Activated naive CD4-positive, alpha-beta T cell treated with anti-CD3 and anti-CD28 coated beads for 36 hours (primary cell): Measurements from ENCODE around the gene SERTAD3. TPM values are rescaled to one million over a fixed set of nuclear protein-coding genes. Genes with fewer than 3 reads are reported as not detected.
"Not testable (repeated sequence)": the region's sequence is repeated elsewhere in the genome, so short reads cannot be mapped to it uniquely, and the experiment has no call there.

Experiments used
- CTCF ChIA-PET: fragments of 350-600 bp; sonication (Branson Sonifier 250); formaldehyde crosslinking; loops from one replicate; lab custom pipeline; 2021; ENCODE audit warnings: antibody characterized with exemption; lab: Charles Lee
- DNase-seq: peaks from one replicate; pipeline ENCODE4 v3.0.0-alpha.2; 2020
- H3K27ac Mint-ChIP-seq: one replicate; pipeline ENCODE4 v1.8.0; 2021; ENCODE audit warnings: mild to moderate bottlenecking, mixed read lengths
- H3K27me3 Mint-ChIP-seq: one replicate; pipeline ENCODE4 v1.8.0; 2021; ENCODE audit warnings: low read depth, mixed read lengths
- H3K36me3 Mint-ChIP-seq: one replicate; pipeline ENCODE4 v1.8.0; 2021; ENCODE audit warnings: low read depth, mixed read lengths
- H3K4me1 Mint-ChIP-seq: one replicate; pipeline ENCODE4 v1.8.0; 2021; ENCODE audit warnings: low read depth, mixed read lengths
- H3K4me3 Mint-ChIP-seq: one replicate; pipeline ENCODE4 v1.8.0; 2021; ENCODE audit warnings: mild to moderate bottlenecking, moderate library complexity, mixed read lengths
- H3K9me3 Mint-ChIP-seq: one replicate; pipeline ENCODE4 v1.8.0; 2021; ENCODE audit warnings: mixed read lengths
- intact Hi-C: fragments of 100-400 bp; cut with micrococcal nuclease; formaldehyde crosslinking; loops from one replicate; pipeline ENCODE4 v1.15.1; 2023
- total RNA-seq, 2 experiments: library from RNA; stranded (reverse); gene quantifications; one replicate each; pipeline ENCODE4 v1.2.3, GENCODE V29; 2021

The SERTAD3 gene
- total RNA-seq, 2 experiments from 2014 or later: 3.8 to 7.3 TPM

- Mint-ChIP-seq H3K9me3 (no peaks in the 10 kb centered on the region), H3K27ac (peak overlapping the region; percentile 1), H3K4me3 (peak overlapping the region; percentile 78), H3K36me3 (peaks cover 4% of the 10 kb centered on the region), H3K4me1 (peaks cover 26% of the 10 kb centered on the region), H3K27me3 (peaks cover 10% of the 10 kb centered on the region)
- CTCF ChIA-PET: interaction anchor here (0.5 to 2.6 kb wide), 10 partner anchors 11 to 168 kb away, joined by 3 to 13 read pairs (median 6); no protein-coding TSS in a partner anchor
- intact Hi-C loops: loop anchor here (1.0 to 10.0 kb wide), 4 partner anchors 45 to 322 kb away; partner anchors contain the start of genes C19orf47, COQ8B and PLD3
- DNase-seq: peak; percentile 84
Measured at GRCh38 chr19:40466219-40466984, 22.3 kb upstream of the SERTAD3 start.

- Mint-ChIP-seq H3K4me3 (peak within 1 kb of the TSS; percentile 78), H3K36me3 (peaks cover 4% of the 10 kb centered on the region), H3K27ac (peak within 1 kb of the TSS; percentile 50), H3K9me3 (no peaks in the 10 kb centered on the region), H3K27me3 (peaks cover 10% of the 10 kb centered on the region), H3K4me1 (peaks cover 26% of the 10 kb centered on the region)
- CTCF ChIA-PET: interaction anchor here (0.5 to 2.6 kb wide), 18 partner anchors 10 to 175 kb away, joined by 3 to 13 read pairs (median 5); no protein-coding TSS in a partner anchor
- DNase-seq: peak; percentile 100
- intact Hi-C loops: loop anchor here (1.0 to 10.0 kb wide), 12 partner anchors 11 to 321 kb away; partner anchors contain the start of genes AKT2, C19orf47, COQ8B and PLD3
Measured at GRCh38 chr19:40465557-40466218, 21.6 kb upstream of the SERTAD3 start, which contains the start of gene BLVRB. Gene BLVRB (minus strand): TSS chr19:40465745. CDS start chr19:40465688, 57 bp downstream.

GRCh38 chr19:40465025-40465556 is 21.0 kb upstream of the SERTAD3 start:
- intact Hi-C loops: loop anchor here (1.0 to 10.0 kb wide), 9 partner anchors 11 to 320 kb away; partner anchors contain the start of genes AKT2 and SERTAD1
- Mint-ChIP-seq H3K9me3 (no peaks in the 10 kb centered on the region), H3K4me1 (peaks cover 26% of the 10 kb centered on the region), H3K27me3 (peaks cover 10% of the 10 kb centered on the region), H3K4me3 (peak overlapping the region; percentile 78), H3K27ac (peak overlapping the region; percentile 50), H3K36me3 (peaks cover 4% of the 10 kb centered on the region)
- DNase-seq: peak; percentile 61
- CTCF ChIA-PET: interaction anchor here (0.6 to 2.6 kb wide), 24 partner anchors 10 to 174 kb away, joined by 3 to 13 read pairs (median 5); partner anchors contain the start of gene SERTAD3

- intact Hi-C loops: loop anchor here (1.0 to 10.0 kb wide), 9 partner anchors 12 to 320 kb away; partner anchors contain the start of genes AKT2 and SERTAD1
- CTCF ChIA-PET: interaction anchor here (0.6 to 2.6 kb wide), 38 partner anchors 9 to 713 kb away, joined by 3 to 13 read pairs (median 4); partner anchors contain the start of genes SERTAD1 and SERTAD3
- peak; percentile 88 for DNase-seq
- Mint-ChIP-seq H3K27ac (peak overlapping the region; percentile 50), H3K4me3 (peak overlapping the region; percentile 78), H3K27me3 (peaks cover 10% of the 10 kb centered on the region), H3K36me3 (peaks cover 4% of the 10 kb centered on the region), H3K9me3 (no peaks in the 10 kb centered on the region), H3K4me1 (peaks cover 26% of the 10 kb centered on the region)
Measured at GRCh38 chr19:40464059-40465024, 20.2 kb upstream of the SERTAD3 start.

- H3K27ac Mint-ChIP-seq, H3K9me3 Mint-ChIP-seq, H3K4me3 Mint-ChIP-seq, DNase-seq, H3K36me3 Mint-ChIP-seq, H3K27me3 Mint-ChIP-seq: not testable (repeated sequence)
- intact Hi-C loops: loop anchor here (2.0 to 10.0 kb wide), 2 partner anchors 65 to 319 kb away; no protein-coding TSS in a partner anchor
- CTCF ChIA-PET: interaction anchor here (0.6 to 2.6 kb wide), 35 partner anchors 8 to 712 kb away, joined by 3 to 13 read pairs (median 4); partner anchors contain the start of genes SERTAD1 and SERTAD3
- H3K4me1 Mint-ChIP-seq: peaks cover 26% of the 10 kb centered on the region
Measured at GRCh38 chr19:40463587-40464037, 19.5 kb upstream of the SERTAD3 start.

GRCh38 chr19:40461669-40462221 is 17.6 kb upstream of the SERTAD3 start:
- Mint-ChIP-seq H3K9me3 (no peaks in the 10 kb centered on the region), H3K27ac (no peak overlapping the region), H3K27me3 (peaks cover 6% of the 10 kb centered on the region), H3K4me3 (no peak overlapping the region), H3K4me1 (peaks cover 26% of the 10 kb centered on the region), H3K36me3 (peaks cover 4% of the 10 kb centered on the region)
- CTCF ChIA-PET: no interaction called here
- no peak for DNase-seq
- intact Hi-C loops: loop anchor here (10.0 kb wide), 1 partner anchor 317 kb away; no protein-coding TSS in a partner anchor

GRCh38 chr19:40460185-40460584 is 16.1 kb upstream of the SERTAD3 start:
- intact Hi-C loops: loop anchor here (10.0 kb wide), 1 partner anchor 315 kb away; no protein-coding TSS in a partner anchor
- no peaks in the 10 kb centered on the region for H3K27me3 Mint-ChIP-seq
- CTCF ChIA-PET: no interaction called here

GRCh38 chr19:40458597-40458974 is 14.5 kb upstream of the SERTAD3 start:
- H3K27me3 Mint-ChIP-seq: no peaks in the 10 kb centered on the region
- intact Hi-C loops: no loop called here
- no peak overlapping the region for H3K27ac Mint-ChIP-seq
- H3K9me3 Mint-ChIP-seq: no peaks in the 10 kb centered on the region
- peaks cover 1% of the 10 kb centered on the region for H3K36me3 Mint-ChIP-seq
- H3K4me3 Mint-ChIP-seq: no peak overlapping the region
- peaks cover 2% of the 10 kb centered on the region for H3K4me1 Mint-ChIP-seq
- CTCF ChIA-PET: no interaction called here
- DNase-seq: no peak

More at GRCh38 chr19:40460185-40460584, 16.1 kb upstream of the SERTAD3 start:
- peaks cover 13% of the 10 kb centered on the region for H3K4me1 Mint-ChIP-seq
- no peak overlapping the region for H3K27ac Mint-ChIP-seq
- H3K36me3 Mint-ChIP-seq: peaks cover 1% of the 10 kb centered on the region
- no peak for DNase-seq
- no peaks in the 10 kb centered on the region for H3K9me3 Mint-ChIP-seq
- no peak overlapping the region for H3K4me3 Mint-ChIP-seq

- H3K27me3 Mint-ChIP-seq: no peaks in the 10 kb centered on the region
- H3K4me1 Mint-ChIP-seq: no peaks in the 10 kb centered on the region
- intact Hi-C loops: no loop called here
- H3K36me3 Mint-ChIP-seq: peaks cover 1% of the 10 kb centered on the region
- no peak overlapping the region for H3K27ac Mint-ChIP-seq
- H3K9me3 Mint-ChIP-seq: no peaks in the 10 kb centered on the region
- H3K4me3 Mint-ChIP-seq: no peak overlapping the region
- DNase-seq: no peak
- CTCF ChIA-PET: no interaction called here
Measured at GRCh38 chr19:40457953-40458596, 13.9 kb upstream of the SERTAD3 start.

- H3K36me3 Mint-ChIP-seq: peaks cover 1% of the 10 kb centered on the region
- H3K27me3 Mint-ChIP-seq: no peaks in the 10 kb centered on the region
- no peak for DNase-seq
- CTCF ChIA-PET: no interaction called here
- H3K27ac Mint-ChIP-seq: no peak overlapping the region
- H3K4me3 Mint-ChIP-seq: no peak overlapping the region
- H3K9me3 Mint-ChIP-seq: no peaks in the 10 kb centered on the region
- no peaks in the 10 kb centered on the region for H3K4me1 Mint-ChIP-seq
- intact Hi-C loops: no loop called here
Measured at GRCh38 chr19:40457048-40457447, 12.9 kb upstream of the SERTAD3 start.
